ENCODE results near the gene OR51S1.
"Not testable (repeated sequence)": the region's sequence is repeated elsewhere in the genome, so short reads cannot be mapped to it uniquely, and the experiment has no call there.

The OR51S1 gene

GRCh38 chr11:4809246-4809645 lies 39.8 kb downstream of the OR51S1 start:
- DNase-seq (ENCODE audit: insufficient read length, low spot score) (no peak), FAIRE-seq (no peak)

- FAIRE-seq (no peak), DNase-seq (ENCODE audit: insufficient read length, low spot score) (no peak)
Observed at GRCh38 chr11:4808476-4808875, 40.5 kb downstream of the OR51S1 start.

DNA sequence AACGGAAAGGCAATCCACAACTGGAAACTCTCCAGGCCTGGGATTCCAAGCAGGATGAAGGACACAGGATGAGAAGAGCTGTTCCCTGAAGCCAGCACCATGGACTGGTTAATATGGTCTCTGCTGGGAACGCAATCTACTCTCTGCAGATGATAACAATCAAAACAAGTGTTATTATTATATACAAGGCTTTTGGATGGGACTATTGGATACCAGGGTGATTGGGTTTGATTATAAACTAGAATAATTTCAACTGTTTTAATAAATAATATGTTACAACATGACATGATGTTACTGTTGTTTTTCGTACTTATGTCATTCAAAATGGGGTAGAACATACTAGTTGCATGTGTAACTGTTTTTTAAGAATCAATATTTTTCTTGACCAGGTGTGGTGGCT lies 44.7 kb downstream of the OR51S1 start, which contains the start of gene OR52R1:
TSS of gene OR52R1 (minus strand) at position 101 of the 400 bp plus-strand sequence. CDS start at position 101, 0 bp downstream.
- FAIRE-seq (no peak), DNase-seq (ENCODE audit: insufficient read length, low spot score) (no peak)

- not testable (repeated sequence) for FAIRE-seq; DNase-seq (ENCODE audit: insufficient read length, low spot score)
Observed at GRCh38 chr11:4801316-4801715, 47.7 kb downstream of the OR51S1 start.

- DNase-seq (ENCODE audit: insufficient read length, low spot score): no peak
- no peak for FAIRE-seq
Observed at GRCh38 chr11:4798427-4799183, 50.4 kb downstream of the OR51S1 start.

Measured in HTR-8/SVneo (cell line).